WTC11 (cell line): ENCODE measurements around the gene COG5.

Experiments
- CTCF ChIP-seq: fragments of 200-600 bp; IDR thresholded peaks from 2 replicates; pipeline ENCODE4 v1.8.0; 2022; ENCODE audit warnings: antibody characterized with exemption
- ELF4 ChIP-seq: sonication (generic); formaldehyde crosslinking; IDR thresholded peaks from 2 replicates; pipeline ENCODE4 v1.8.1; 2022; ENCODE audit warnings: low read depth, mild to moderate bottlenecking, moderate library complexity, missing genetic modification reagents
- FOXP1 ChIP-seq: sonication (generic); formaldehyde crosslinking; IDR thresholded peaks from 2 replicates; pipeline ENCODE4 v1.8.0; 2022; ENCODE audit warnings: missing genetic modification reagents, mild to moderate bottlenecking, moderate library complexity, borderline replicate concordance
- GABPB1 ChIP-seq: sonication (generic); formaldehyde crosslinking; IDR thresholded peaks from 2 replicates; pipeline ENCODE4 v1.8.1; 2023; ENCODE audit warnings: mild to moderate bottlenecking, missing genetic modification reagents
- KAT7 ChIP-seq: sonication (generic); formaldehyde crosslinking; IDR thresholded peaks from 2 replicates; pipeline ENCODE4 v1.8.1; 2023; ENCODE audit warnings: missing genetic modification reagents, mild to moderate bottlenecking, borderline replicate concordance
- MAX ChIP-seq: sonication (generic); formaldehyde crosslinking; IDR thresholded peaks from 2 replicates; pipeline ENCODE4 v1.8.0; 2022; ENCODE audit warnings: mild to moderate bottlenecking, missing genetic modification reagents
- NFYB ChIP-seq: sonication (generic); formaldehyde crosslinking; conservative IDR thresholded peaks from 2 replicates; pipeline ENCODE4 v1.8.0; 2022; ENCODE audit warnings: low read depth, missing genetic modification reagents
- NR3C1 ChIP-seq: sonication (generic); formaldehyde crosslinking; conservative IDR thresholded peaks from 2 replicates; pipeline ENCODE4 v1.8.1; 2023; ENCODE audit warnings: low read depth, mild to moderate bottlenecking, missing genetic modification reagents
- OVOL2 ChIP-seq: fragments of 250-450 bp; sonication (Bioruptor Pico); IDR thresholded peaks from 2 replicates; pipeline ENCODE4 v1.9.0; 2021; ENCODE audit warnings: mild to moderate bottlenecking, borderline replicate concordance
- ZBTB21 ChIP-seq: sonication (generic); formaldehyde crosslinking; IDR thresholded peaks from 2 replicates; pipeline ENCODE4 v1.8.1; 2023; ENCODE audit warnings: mild to moderate bottlenecking, missing genetic modification reagents, borderline replicate concordance
- ZNF138 ChIP-seq: sonication (generic); formaldehyde crosslinking; conservative IDR thresholded peaks from 2 replicates; pipeline ENCODE4 v1.8.1; 2022; ENCODE audit warnings: mild to moderate bottlenecking, moderate library complexity, missing genetic modification reagents
- ZNF416 ChIP-seq: fragments of 250-450 bp; sonication (Bioruptor Pico); IDR thresholded peaks from 2 replicates; pipeline ENCODE4 v1.9.0; 2021; ENCODE audit warnings: mild to moderate bottlenecking, inconsistent platforms
- TF ChIP-seq, protein P1 (sequence below): fragments of 250-450 bp; sonication (Bioruptor Pico); conservative IDR thresholded peaks from 2 replicates; pipeline ENCODE4 v1.9.0; 2021; ENCODE audit warnings: mild to moderate bottlenecking

DNA sequence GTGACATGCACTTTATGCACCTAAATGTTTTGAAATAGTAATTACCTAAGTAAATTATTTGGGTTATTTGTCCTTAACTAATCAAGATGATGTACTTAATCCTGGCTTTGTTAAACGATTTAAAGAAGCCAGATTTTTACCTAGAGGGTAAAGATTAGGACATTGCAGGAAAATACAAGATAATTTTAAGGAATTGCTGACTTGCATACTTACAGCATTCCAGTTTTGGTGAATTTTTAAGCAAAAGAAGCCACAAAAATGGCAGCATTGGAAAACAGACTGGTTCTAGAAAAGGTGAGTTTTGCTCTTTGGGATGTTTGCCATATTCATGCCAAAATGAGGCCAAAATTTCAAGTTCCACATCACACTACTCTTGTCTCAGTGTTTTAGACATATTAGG is 49.7 kb upstream of the COG5 start:
- TF ChIP-seq OVOL2 (CRISPR knock-in tag): no peak
- TF ChIP-seq KAT7: no peak
- TF ChIP-seq, protein P1, sequence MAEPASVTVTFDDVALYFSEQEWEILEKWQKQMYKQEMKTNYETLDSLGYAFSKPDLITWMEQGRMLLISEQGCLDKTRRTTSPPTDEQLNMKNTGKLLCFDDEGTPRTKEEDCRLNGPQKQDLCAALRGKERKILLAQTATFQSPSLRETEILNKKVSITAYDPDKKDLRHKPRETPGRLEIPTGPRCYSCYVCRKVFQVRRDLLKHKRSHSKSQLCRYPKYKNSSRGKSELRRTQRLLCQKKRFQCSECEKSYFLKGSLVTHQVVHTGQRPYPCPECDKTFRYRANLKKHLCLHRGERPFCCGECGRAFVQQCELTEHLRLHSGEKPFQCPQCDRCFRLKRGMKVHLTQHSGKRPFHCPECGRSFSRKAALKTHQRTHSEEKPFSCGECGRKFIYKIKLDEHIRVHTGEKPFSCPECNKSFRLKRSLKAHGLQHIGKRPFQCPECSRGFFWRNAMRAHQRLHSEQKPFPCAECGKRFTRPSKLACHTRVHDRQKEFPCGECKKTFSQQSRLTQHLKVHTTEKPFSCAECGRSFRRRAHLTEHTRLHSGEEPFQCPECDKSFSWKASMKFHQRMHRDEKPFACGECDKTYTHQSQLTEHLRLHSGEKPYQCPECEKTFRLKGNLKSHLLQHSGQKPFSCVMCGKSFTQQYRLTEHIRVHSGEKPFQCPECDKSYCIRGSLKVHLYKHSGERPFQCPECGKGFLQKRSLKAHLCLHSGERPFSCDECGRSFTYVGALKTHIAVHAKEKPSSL (CRISPR knock-in tag): no peak
- TF ChIP-seq NFYB (CRISPR knock-in tag): no peak
- no peak for TF ChIP-seq FOXP1 (CRISPR knock-in tag)
- TF ChIP-seq CTCF: no peak
- no peak for TF ChIP-seq ZBTB21 (CRISPR knock-in tag)
- TF ChIP-seq MAX: no peak
- TF ChIP-seq NR3C1 (CRISPR knock-in tag): no peak
- no peak for TF ChIP-seq GABPB1
- no peak for TF ChIP-seq ZNF416 (CRISPR knock-in tag)
- TF ChIP-seq ZNF138 (CRISPR knock-in tag): no peak
- TF ChIP-seq ELF4 (CRISPR knock-in tag): no peak
